Uterus (tissue), 2 donors: ENCODE measurements around the gene RGL3.

Experiments
- CTCF ChIP-seq, 4 experiments: fragments of 200-600 bp in 2 of 4; fragments of 450-650 bp in 2 of 4; sonication (generic) in 2 of 4; IDR thresholded peaks; one replicate each; pipeline ENCODE4 v1.5.1; 2016 to 2019; ENCODE audit warnings: antibody characterized with exemption in 4 of 4, mild to moderate bottlenecking in 2 of 4, moderate library complexity in 1 of 4
- POLR2A ChIP-seq, 2 donors: fragments of 450-650 bp; IDR thresholded peaks; one replicate each; pipeline ENCODE4 v1.6.1; 2016; ENCODE audit warnings: antibody characterized with exemption in 2 of 2, mild to moderate bottlenecking in 1 of 2, moderate library complexity in 1 of 2

GRCh38 chr19:11359421-11359820 is 59.7 kb downstream of the RGL3 start:
- TF ChIP-seq CTCF (IDR thresholded peaks at IDR 0.05) (no peak), POLR2A (IDR thresholded peaks at IDR 0.05) (no peak)
